ENCODE measurements around the gene NSUN2.

GRCh38 chr5:6673963-6674362, 41.1 kb upstream of the NSUN2 start:
- TF ChIP-seq, protein P1, sequence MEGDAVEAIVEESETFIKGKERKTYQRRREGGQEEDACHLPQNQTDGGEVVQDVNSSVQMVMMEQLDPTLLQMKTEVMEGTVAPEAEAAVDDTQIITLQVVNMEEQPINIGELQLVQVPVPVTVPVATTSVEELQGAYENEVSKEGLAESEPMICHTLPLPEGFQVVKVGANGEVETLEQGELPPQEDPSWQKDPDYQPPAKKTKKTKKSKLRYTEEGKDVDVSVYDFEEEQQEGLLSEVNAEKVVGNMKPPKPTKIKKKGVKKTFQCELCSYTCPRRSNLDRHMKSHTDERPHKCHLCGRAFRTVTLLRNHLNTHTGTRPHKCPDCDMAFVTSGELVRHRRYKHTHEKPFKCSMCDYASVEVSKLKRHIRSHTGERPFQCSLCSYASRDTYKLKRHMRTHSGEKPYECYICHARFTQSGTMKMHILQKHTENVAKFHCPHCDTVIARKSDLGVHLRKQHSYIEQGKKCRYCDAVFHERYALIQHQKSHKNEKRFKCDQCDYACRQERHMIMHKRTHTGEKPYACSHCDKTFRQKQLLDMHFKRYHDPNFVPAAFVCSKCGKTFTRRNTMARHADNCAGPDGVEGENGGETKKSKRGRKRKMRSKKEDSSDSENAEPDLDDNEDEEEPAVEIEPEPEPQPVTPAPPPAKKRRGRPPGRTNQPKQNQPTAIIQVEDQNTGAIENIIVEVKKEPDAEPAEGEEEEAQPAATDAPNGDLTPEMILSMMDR (IDR thresholded peaks at IDR 0.05; ENCODE audit: low read depth, low read length) = no peak
- TF ChIP-seq EZH2phosphoT487 (IDR thresholded peaks at IDR 0.05; ENCODE audit: low read depth) = no peak

All from OCI-LY3 (cell line).